Activated CD8-positive, alpha-beta memory T cell treated with anti-CD3 and anti-CD28 coated beads, Interleukin-2, amount 50 U/mL, for 1 hour (primary cell): ENCODE measurements around the gene MDGA2.

ENCODE experiments used
- DNase-seq: peaks from one replicate; pipeline ENCODE4 v3.0.0-alpha.2; 2020; ENCODE audit errors: extremely low read depth

MDGA2 gene

DNA sequence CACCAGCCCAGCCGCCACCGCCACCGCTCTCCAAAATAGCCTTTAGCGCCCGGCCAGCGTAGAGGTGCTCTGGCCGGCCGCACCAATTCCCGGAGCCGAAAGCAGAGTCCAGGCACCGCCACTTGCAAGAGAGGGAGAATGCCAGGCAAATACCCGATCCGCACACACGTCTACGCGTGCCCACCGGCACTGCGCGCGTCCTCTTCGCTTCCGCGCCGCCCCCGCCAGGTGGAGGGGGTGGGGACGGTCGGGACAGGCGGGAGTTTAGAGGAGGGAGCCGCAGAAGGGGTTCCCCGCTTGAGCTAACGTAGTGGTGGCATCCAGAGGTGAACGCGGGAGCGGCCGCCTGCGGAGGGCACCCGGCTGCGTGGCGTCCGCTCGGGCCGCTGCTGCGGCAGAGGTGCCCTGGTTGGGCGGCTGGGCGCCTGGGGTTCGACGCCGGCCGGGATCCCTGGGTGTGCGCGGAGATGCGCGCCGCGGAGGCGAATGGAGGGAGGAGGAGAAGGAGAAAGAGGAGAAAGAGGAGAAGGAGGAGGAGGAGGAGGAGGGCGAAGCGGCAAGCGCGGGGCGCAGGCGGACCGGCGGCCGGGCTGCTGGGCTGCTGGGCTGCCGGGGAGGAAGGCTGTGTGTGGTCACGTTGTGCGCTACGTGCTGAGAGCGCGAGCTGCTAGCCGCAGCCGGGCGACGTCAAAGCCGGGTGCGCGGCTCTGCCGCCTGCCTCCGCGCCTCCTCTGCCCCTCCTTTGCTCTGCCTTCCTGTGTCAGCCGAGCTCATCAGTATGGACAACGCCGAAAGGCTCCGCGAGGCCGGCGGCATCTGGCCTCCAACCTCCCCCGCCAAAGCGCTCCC, at the start of gene MDGA2:
MDGA2 (minus strand) TSS at position 140 of the 849 bp plus-strand sequence.
- no peak for DNase-seq

GRCh38 chr14:47722929-47723693, 47.7 kb upstream of the MDGA2 start:
- no peak for DNase-seq

DNA sequence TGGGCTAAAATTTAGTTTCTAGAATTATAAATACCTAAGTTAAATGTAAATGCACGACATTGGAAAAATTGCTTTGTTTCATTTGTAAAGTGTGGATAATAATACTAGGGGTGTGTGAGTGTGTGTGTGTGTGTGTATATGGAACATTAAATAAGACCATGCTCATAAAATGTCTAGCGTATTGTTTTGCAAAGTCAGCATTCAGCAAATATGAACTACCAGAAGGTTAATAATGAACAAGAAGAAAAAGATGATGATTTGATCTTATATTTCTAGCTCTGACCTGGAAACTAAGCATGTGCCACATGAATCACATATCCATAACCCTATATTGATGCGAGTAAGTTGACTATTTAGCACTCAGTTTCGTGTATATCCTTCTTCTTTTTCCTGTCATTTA, 44.9 kb upstream of the MDGA2 start:
- DNase-seq: no peak

- no peak for DNase-seq
Observed at GRCh38 chr14:47715330-47715729, 39.9 kb upstream of the MDGA2 start.

GRCh38 chr14:47710581-47710980, 35.2 kb upstream of the MDGA2 start:
- DNase-seq: no peak

DNA sequence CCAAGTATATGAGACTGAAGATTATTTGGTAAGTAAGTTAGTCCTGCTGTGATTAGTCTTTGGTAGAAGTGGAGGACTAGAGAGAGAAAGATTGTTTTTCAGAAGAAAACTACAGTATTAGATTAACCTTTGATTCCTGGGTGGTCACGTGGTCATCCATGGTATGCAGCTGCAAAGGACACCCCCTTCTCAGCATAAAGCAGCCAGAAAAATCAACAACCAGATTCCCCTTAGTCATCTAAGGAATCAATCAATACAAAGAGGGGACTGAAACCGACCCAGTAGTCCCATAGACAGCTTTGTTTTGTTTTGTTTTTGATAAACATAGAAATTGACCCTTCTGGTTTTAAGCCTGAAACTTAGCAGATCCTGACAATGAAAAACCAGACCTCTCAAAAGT, 30.3 kb upstream of the MDGA2 start:
- DNase-seq: no peak

- no peak for DNase-seq
Observed at GRCh38 chr14:47691829-47692228, 16.4 kb upstream of the MDGA2 start.

GRCh38 chr14:47678993-47679392, 3.6 kb upstream of the MDGA2 start:
- DNase-seq: no peak

GRCh38 chr14:47678157-47678556, 2.8 kb upstream of the MDGA2 start:
- no peak for DNase-seq

- DNase-seq: no peak
Observed at GRCh38 chr14:47676315-47676617, 861 bp upstream of the MDGA2 start.

GRCh38 chr14:47674543-47675465, 601 bp downstream of the MDGA2 start:
- DNase-seq: no peak

- DNase-seq: no peak
Observed at GRCh38 chr14:47674148-47674542, 1.3 kb downstream of the MDGA2 start.

- no peak for DNase-seq
Observed at GRCh38 chr14:47665337-47666134, 9.9 kb downstream of the MDGA2 start.

- DNase-seq: no peak
Observed at GRCh38 chr14:47662466-47662865, 12.9 kb downstream of the MDGA2 start.

- no peak for DNase-seq
Observed at GRCh38 chr14:47660158-47660557, 15.2 kb downstream of the MDGA2 start.

- no peak for DNase-seq
Observed at GRCh38 chr14:47658041-47658440, 17.4 kb downstream of the MDGA2 start.

DNA sequence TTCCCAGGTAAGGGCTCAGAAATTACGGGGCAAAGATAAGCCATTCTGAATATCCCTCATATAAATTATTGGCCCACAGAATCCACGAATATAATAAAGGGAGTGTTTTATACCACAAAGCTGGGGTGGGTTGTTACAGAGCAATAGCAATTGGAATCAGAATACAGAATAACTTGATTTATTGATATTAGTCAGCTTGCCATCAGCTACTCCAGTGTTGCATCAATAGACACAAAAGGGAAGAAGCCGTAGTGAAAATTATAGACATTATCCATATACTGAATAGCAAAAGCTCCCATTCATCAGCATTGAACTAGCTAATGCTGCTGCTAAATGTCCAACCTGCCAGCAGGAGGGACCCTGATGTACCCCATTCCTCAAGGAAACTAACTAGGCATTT, 18.3 kb downstream of the MDGA2 start:
- no peak for DNase-seq

DNA sequence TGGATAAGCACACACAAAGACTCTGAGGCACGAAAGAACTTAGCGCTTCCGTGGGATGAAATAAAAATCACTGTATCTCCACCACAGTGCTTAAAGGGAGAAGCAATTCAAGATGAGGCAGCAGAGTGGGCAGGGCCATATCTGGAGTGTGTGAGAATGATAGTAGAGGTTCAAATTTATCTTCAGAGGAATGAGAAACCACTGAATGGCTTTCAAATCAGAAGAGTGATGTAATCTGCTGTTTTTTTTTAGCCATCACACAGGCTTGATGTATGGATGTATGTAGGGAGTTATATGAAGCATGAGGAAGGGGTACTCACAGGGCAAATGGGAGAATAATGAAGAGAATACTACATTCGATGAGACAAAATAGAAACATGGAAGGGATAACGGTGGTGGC, 24.1 kb downstream of the MDGA2 start:
- no peak for DNase-seq

DNA sequence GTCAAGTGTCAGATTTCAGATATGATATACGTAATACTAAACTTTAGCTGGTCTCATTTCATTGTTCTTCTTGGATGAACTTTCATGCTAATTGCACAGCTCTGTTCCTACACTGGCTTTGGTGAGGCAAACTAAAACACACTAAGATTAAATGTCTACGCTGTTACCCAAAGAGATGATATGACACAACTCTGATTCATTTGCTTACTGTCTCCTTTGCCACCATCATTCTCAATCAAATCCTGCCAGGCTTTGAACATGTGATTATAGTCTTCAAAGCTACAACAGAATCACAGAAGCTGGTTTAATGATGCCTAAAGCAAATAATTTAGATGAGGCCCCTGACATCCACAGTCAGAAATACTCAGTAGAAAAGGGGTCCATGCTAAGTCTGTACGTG, 37.7 kb downstream of the MDGA2 start:
- no peak for DNase-seq

DNA sequence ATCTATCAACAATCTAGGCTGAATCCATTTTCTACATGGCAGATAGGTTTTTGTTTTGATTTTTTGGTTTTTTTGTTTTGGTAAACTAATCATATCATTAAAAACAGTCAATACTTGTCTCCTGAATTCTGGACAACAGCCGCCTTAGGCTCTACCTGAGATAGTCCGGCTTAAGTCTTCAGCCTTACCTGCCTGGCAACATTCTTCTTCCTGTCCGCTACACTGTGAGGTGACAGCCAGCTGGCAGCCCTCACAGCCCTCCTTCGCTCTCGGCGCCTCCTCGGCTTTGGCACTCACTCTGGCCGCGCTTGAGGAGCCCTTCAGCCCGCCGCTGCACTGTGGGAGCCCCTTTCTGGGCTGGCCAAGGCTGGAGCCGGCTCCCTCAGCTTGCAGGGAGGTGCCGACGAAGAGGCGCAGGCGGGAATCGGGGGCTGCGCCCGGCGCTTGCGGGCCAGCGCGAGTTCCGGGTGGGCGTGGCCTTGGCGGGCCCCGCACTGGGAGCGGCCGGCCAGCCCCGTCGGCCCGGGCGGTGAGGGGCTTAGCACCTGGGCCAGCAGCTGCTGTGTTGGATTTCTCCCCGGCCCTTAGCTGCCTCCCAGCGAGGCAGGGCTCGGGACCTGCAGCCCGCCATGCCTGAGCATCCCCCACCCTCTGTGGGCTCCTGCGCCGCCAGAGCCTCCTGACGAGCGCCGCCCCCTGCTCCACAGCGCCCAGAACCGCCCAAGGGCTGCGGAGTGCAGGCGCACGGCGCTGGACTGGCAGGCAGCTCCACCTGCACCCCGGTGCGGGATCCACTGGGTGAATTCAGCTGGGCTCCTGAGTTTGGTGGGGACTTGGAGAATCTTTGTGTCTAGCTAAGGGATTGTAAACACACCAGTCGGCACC, 49.0 kb downstream of the MDGA2 start:
- no peak for DNase-seq
